Stimulated activated naive B cell treated with anti-CD40 and anti-IgM and Interleukin-4, amounts not matched to agents 10 μg/mL and 1 μg/mL and 100 μg/mL, for 72 hours (primary cell): ENCODE measurements around the gene EPB41L1.
A peak's percentile ranks its signal among the peaks of the same experiment; 100 is the strongest.

Source experiments
- ATAC-seq, 2 donors: fragments of 150-1000 bp; cut with Tn5 transposase; replicated peaks; 2 replicates each; pipeline ENCODE4 v1.10.0; 2021; ENCODE audit warnings: moderate library complexity in 1 of 2
- DNase-seq: peaks from one replicate; pipeline ENCODE4 v3.0.0; 2021
- H3K27ac Mint-ChIP-seq: one replicate; pipeline ENCODE4 v1.8.0; 2022; ENCODE audit warnings: mild to moderate bottlenecking, mixed read lengths
- H3K27me3 Mint-ChIP-seq, 2 donors: one replicate each; pipeline ENCODE4 v1.8.0; 2022; ENCODE audit warnings: mixed read lengths in 2 of 2
- H3K36me3 Mint-ChIP-seq, 2 donors: one replicate each; pipeline ENCODE4 v1.8.0; 2022; ENCODE audit warnings: mixed read lengths in 2 of 2, mild to moderate bottlenecking in 1 of 2
- H3K4me1 Mint-ChIP-seq, 2 donors: one replicate each; pipeline ENCODE4 v1.8.0; 2022; ENCODE audit warnings: mixed read lengths in 2 of 2, mild to moderate bottlenecking in 1 of 2
- H3K4me3 Mint-ChIP-seq, 2 donors: one replicate each; pipeline ENCODE4 v1.8.0; 2022; ENCODE audit warnings: mild to moderate bottlenecking in 2 of 2, mixed read lengths in 2 of 2, moderate library complexity in 1 of 2
- H3K9me3 Mint-ChIP-seq, 2 donors: one replicate each; pipeline ENCODE4 v1.8.0; 2022; ENCODE audit warnings: mixed read lengths in 2 of 2, mild to moderate bottlenecking in 1 of 2

Gene EPB41L1

DNA sequence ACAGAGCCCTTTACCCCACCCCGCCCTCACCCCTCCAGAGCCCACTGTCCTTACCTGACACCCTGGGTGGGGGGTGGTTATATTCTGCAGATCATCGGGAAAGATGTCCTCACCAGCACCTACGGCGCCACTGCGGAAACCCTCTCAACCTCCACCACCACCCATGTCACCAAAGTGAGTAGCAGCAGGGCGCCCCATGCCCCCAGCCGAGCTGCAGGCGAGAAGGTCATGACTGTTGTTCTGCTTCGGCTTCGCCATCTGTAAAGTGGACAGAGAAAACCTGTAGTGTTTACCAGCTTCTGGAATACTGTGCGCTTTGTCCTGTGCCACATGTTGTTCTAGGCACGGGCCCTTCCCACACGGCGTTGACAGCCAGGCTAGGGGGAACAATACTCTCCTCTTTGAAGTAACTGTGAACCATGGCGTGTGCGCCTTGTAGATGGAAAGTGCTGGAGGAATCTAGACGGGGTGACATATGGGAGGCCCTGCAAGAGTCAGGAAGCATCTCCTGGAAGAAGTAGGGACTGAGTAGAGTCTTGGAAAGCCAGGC is 65.2 kb downstream of the EPB41L1 start:
- Mint-ChIP-seq H3K4me3 (no peak overlapping the region), H3K4me1 (no peaks in the 10 kb centered on the region), H3K9me3 (no peaks in the 10 kb centered on the region), H3K27me3 (peaks cover 0 to 9% of the 10 kb centered on the region in 2 donors), H3K27ac (no peak overlapping the region), H3K36me3 (no peaks in the 10 kb centered on the region)
- DNase-seq (no peak), ATAC-seq (no peak)

DNA sequence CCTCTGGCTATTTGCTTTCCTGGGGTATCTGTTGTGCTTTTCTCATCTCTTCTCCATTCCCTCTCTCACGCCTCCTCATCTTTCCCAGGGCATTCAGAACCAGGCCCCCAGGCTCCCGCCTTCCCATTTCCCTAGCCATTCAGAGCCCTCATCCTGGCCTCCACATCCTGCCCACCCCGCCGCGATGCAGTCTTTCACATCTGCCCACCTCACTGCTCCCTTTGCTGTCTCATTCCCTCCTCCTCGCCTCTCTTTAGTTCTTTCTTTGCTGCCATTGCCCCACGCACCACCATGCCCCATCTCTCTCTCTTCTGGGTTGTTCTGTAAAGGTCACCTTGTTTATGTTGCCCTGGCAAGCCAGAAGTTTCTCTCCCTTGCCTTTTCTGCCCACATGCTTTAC is 71.1 kb downstream of the EPB41L1 start:
- ATAC-seq (no peak), DNase-seq (no peak)
- peaks cover 12% of the 10 kb centered on the region in 2 donors for H3K27me3 Mint-ChIP-seq

DNA sequence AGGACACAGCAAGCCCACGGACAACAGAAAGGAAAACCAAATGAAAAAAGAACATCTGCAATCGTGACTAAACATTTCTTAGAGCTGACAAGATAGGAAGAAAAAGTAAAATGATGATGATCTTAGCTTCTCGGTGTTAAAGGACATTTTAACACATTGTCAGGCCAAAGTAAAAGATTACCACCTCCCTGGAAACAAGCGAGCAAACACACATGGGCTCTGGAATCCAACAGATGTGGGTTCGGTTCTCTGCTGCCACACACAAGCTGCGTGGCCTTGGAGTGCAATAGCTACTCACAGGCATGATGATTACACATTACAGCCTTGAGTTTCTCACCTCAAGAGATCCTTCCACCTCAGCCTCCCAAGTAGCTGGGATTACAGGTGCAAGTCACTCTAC is 74.2 kb downstream of the EPB41L1 start:
- DNase-seq = no peak
- no peaks in the 10 kb centered on the region for H3K9me3 Mint-ChIP-seq
- H3K27ac Mint-ChIP-seq = no peak overlapping the region
- H3K27me3 Mint-ChIP-seq = peaks cover 25 to 26% of the 10 kb centered on the region in 2 donors
- H3K4me1 Mint-ChIP-seq = peaks cover 0 to 4% of the 10 kb centered on the region in 2 donors
- no peaks in the 10 kb centered on the region for H3K36me3 Mint-ChIP-seq
- no peak for ATAC-seq
- no peak overlapping the region for H3K4me3 Mint-ChIP-seq

More for the DNA sequence above, 71.1 kb downstream of the EPB41L1 start:
- Mint-ChIP-seq H3K4me1 (peaks cover 0 to 4% of the 10 kb centered on the region in 2 donors), H3K36me3 (no peaks in the 10 kb centered on the region), H3K9me3 (no peaks in the 10 kb centered on the region), H3K4me3 (no peak overlapping the region), H3K27ac (no peak overlapping the region)

DNA sequence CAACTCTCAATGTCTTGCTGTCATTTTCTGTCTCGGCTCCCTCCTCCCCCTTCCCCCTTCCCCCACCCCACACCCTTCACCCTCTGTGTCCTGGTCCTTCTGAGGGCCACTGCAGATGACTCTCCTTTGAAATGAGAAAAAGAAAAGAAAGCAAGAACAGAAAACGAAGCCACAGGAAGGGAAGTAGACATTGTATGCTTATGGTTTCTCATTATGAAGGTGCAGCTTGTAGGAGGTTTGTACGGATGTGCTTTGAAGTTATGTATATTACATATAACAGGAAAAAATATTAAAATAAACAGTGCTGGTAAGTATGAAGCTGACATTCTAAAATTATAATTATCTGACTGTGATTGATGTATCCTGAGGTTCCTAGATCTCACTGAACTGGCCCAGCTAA is 75.5 kb downstream of the EPB41L1 start:
- Mint-ChIP-seq H3K4me3 (no peak overlapping the region), H3K4me1 (peaks cover 0 to 4% of the 10 kb centered on the region in 2 donors), H3K27ac (no peak overlapping the region), H3K36me3 (no peaks in the 10 kb centered on the region), H3K27me3 (peaks cover 25 to 26% of the 10 kb centered on the region in 2 donors), H3K9me3 (no peaks in the 10 kb centered on the region)
- ATAC-seq = no peak
- DNase-seq = no peak

DNA sequence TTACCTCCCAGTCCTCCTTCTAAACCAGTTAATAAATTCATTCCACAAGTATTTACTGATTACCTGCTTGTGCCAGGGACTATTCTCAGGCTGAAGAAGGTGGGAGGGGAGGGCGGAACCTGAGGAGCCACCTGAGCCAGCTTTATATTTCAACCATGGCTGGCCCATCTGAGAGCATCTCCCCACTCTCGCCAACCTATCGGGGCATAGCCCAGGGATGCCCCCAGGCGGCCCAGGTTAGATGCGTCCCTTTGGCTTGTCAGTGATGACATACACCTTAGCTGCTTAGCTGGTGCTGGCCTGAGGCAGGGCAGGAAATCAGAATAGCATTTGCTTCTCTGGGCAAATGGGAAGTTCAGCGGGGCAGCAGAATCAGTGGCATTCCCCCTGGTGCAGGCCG is 76.8 kb downstream of the EPB41L1 start:
- DNase-seq (no peak), ATAC-seq (no peak)
- Mint-ChIP-seq H3K27ac (no peak overlapping the region), H3K4me1 (peaks cover 3 to 9% of the 10 kb centered on the region in 2 donors), H3K9me3 (no peaks in the 10 kb centered on the region), H3K27me3 (peaks cover 18 to 20% of the 10 kb centered on the region in 2 donors), H3K36me3 (no peaks in the 10 kb centered on the region), H3K4me3 (no peak overlapping the region)

DNA sequence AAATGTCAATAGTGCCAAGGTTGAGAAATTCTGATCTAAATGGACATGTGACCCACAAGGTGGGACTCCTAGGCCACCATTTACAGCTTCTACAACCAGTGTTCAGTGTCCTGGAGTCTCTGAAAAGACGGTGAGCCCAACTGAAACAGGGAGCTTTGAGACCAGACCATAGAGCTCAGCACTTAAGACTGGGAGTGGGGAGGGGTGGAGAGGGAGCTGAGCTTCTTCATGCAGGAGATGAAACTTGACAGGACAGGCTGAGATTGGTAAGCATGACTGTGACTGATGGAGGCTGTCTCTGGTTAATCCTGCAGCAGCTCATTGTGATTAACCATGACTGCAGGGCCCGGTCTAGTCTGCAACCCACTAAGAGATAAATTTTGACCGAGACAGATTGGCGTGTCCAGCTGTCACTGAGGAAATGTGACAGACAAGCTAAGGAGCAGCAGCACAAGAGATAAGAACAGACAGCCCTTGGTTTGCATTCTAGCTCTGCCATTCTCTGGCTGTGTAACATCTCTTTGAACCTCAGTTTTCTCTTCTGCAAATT is 80.3 kb downstream of the EPB41L1 start:
- Mint-ChIP-seq H3K27ac (no peak overlapping the region), H3K36me3 (peaks cover 6 to 8% of the 10 kb centered on the region in 2 donors), H3K9me3 (no peaks in the 10 kb centered on the region), H3K27me3 (peaks cover 14 to 18% of the 10 kb centered on the region in 2 donors), H3K4me1 (peaks cover 14 to 25% of the 10 kb centered on the region in 2 donors), H3K4me3 (no peak overlapping the region)
- ATAC-seq (no peak), DNase-seq (no peak)

DNA sequence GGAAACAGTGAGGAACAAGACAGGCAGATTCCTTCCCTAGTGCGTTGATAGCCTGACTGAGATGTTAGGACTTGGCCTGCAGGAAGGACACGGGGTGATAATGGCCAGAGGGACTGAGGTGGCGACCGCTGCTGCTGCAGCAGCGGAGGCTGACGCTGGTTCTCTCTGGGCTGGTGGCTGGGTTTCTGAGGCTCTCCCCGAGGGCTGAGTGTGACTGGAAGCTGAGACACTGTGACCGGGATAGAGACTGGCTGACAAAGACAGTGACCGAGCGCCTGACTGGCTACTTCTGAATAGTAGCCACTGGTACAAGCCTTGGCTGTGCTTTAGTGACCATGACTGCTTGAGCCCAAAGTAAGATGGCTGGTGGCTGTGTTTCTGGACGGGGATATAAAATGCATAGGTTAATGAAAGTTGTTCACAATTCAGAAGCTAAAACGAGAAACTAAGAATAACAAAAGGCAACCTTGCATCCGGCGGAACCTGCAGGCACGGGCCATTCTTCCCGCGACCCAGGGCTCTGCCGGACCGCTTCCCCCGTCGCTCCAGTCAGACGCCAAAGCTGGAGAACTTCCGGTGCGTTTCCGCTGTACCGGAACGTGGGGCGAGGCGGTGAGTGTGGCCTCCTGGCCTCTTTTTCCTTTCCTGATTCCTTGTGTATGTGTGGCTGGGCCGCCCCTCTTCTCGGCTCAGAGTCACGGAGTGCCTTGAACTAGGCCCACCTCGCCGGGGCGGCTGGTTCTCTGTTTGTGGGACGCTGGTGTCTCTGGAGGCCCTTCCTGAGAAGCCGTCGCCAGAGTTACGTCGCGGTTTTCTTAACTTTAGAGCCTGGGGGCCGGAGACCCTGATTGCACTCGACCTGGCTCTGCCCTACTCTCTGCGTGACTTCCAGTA is 81.6 kb downstream of the EPB41L1 start, which contains the start of gene AAR2:
Gene AAR2 (plus strand): TSS at position 587 of the 894 bp plus-strand sequence. CDS start 3,391 bp downstream, outside the sequence.
- H3K27me3 Mint-ChIP-seq = peaks cover 11% of the 10 kb centered on the region in 2 donors
- DNase-seq (peak; percentile 75), ATAC-seq (peak; percentile 97)
- peaks cover 16 to 25% of the 10 kb centered on the region in 2 donors for H3K4me1 Mint-ChIP-seq
- H3K27ac Mint-ChIP-seq = peak within 1 kb of the TSS; percentile 99
- H3K9me3 Mint-ChIP-seq = no peaks in the 10 kb centered on the region
- H3K36me3 Mint-ChIP-seq = peaks cover 7 to 8% of the 10 kb centered on the region in 2 donors
- H3K4me3 Mint-ChIP-seq = peak within 1 kb of the TSS; percentile 94 to 99

DNA sequence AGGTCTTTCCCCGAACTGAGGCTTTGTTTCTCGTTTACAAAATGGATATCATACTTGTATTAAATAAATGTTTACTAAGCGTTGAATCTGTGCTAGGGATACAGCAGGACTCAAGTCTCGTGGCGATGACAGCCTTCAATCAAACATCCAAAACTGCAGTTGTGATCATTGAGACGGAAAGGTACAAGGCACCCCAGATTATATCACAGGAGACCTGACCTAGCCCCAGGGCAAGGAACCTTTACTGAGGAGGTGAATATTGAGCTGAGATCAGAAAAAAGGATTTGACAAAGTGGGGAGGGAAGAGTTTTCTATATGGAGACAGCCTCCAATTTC is 82.2 kb downstream of the EPB41L1 start:
- Mint-ChIP-seq H3K27me3 (peaks cover 11% of the 10 kb centered on the region in 2 donors), H3K36me3 (peaks cover 10 to 12% of the 10 kb centered on the region in 2 donors), H3K27ac (peak overlapping the region; percentile 99), H3K4me3 (peak overlapping the region; percentile 94 to 99), H3K4me1 (peaks cover 16 to 25% of the 10 kb centered on the region in 2 donors), H3K9me3 (no peaks in the 10 kb centered on the region)
- peak; percentile 30 to 40 for ATAC-seq
- no peak for DNase-seq

DNA sequence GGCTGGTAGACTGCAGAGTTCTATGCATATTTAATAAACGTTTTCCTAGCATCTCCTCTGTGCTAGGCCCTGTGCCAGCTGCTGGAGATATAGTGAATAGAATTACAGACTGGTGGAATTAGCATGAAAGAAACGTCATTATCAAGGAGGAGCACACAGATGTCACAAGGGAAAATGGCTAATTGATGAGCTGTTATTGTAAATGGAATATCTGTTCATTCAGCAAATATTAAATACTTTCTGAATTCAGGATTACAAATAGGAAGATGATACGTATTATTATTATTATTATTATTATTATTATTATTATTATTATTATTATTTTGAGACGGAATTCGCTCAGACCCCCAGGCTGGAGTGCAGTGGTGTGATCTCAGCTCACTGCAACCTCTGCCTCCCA is 82.9 kb downstream of the EPB41L1 start:
- H3K4me3 Mint-ChIP-seq = peak overlapping the region; percentile 94 to 99
- ATAC-seq (no peak), DNase-seq (no peak)
- H3K36me3 Mint-ChIP-seq = peaks cover 10 to 12% of the 10 kb centered on the region in 2 donors
- no peaks in the 10 kb centered on the region for H3K9me3 Mint-ChIP-seq
- H3K4me1 Mint-ChIP-seq = peaks cover 16 to 25% of the 10 kb centered on the region in 2 donors
- H3K27ac Mint-ChIP-seq = peak overlapping the region; percentile 99
- peaks cover 6 to 9% of the 10 kb centered on the region in 2 donors for H3K27me3 Mint-ChIP-seq

DNA sequence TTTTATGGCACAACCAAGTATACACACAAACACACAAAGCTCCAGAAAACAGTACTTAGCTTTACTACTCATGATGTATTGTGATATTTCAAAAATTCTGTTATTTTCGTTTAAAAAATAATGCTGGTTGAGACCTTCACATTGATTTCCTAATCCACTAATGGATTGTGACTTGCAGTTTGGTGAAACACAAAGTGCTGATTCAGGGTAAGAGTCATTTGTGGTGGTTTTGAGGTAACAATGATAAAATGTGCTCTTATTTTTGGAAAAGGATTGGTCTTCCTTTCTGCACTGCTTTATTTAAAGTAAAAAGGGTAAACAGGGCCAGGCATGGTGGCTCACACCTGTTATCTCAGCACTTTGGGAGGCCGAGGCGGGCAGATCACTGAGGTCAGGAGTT is 83.6 kb downstream of the EPB41L1 start:
- Mint-ChIP-seq H3K36me3 (peaks cover 10 to 12% of the 10 kb centered on the region in 2 donors), H3K4me3 (peak overlapping the region in 1 of 2 donors; percentile 19), H3K9me3 (no peaks in the 10 kb centered on the region), H3K4me1 (peaks cover 16 to 25% of the 10 kb centered on the region in 2 donors), H3K27ac (no peak overlapping the region), H3K27me3 (peaks cover 0 to 2% of the 10 kb centered on the region in 2 donors)
- DNase-seq (no peak), ATAC-seq (no peak)

DNA sequence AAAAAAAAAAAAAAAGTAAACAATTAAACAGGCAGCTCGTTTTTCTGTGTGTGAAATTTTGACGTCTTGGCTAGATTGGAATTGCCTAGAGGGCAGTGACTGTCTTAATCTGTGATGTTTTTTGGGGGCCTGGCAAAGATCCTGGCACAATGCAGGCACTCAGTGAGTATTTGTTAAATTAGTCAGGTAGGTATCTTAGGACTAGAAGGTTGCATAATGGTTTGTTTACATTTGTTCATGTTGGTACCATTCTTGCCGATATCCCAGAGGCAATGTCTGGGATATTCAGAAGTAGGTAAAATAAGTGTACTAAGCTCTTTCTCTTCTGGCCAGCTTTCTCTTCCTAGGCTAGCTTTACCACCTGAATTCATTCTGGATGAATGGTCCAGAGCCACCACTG is 84.2 kb downstream of the EPB41L1 start:
- Mint-ChIP-seq H3K4me3 (no peak overlapping the region), H3K27me3 (no peaks in the 10 kb centered on the region), H3K36me3 (peaks cover 10 to 12% of the 10 kb centered on the region in 2 donors), H3K9me3 (no peaks in the 10 kb centered on the region), H3K4me1 (peaks cover 16 to 25% of the 10 kb centered on the region in 2 donors), H3K27ac (no peak overlapping the region)
- no peak for DNase-seq
- ATAC-seq = no peak

DNA sequence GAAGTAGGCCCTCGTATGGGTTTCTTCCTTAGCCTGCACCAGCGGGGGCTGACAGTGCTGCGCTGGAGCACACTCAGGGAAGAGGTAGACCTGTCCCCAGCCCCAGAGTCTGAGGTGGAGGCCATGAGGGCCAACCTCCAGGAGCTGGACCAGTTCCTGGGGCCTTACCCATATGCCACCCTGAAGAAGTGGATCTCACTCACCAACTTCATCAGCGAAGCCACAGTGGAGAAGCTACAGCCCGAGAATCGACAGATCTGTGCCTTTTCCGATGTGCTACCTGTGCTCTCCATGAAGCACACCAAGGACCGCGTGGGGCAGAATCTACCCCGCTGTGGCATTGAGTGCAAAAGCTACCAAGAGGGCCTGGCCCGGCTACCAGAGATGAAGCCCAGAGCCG is 85.5 kb downstream of the EPB41L1 start:
- DNase-seq = no peak
- Mint-ChIP-seq H3K27me3 (no peaks in the 10 kb centered on the region), H3K9me3 (no peaks in the 10 kb centered on the region), H3K36me3 (peaks cover 15 to 20% of the 10 kb centered on the region in 2 donors), H3K4me3 (no peak overlapping the region), H3K4me1 (peaks cover 18 to 25% of the 10 kb centered on the region in 2 donors), H3K27ac (no peak overlapping the region)
- ATAC-seq = no peak

DNA sequence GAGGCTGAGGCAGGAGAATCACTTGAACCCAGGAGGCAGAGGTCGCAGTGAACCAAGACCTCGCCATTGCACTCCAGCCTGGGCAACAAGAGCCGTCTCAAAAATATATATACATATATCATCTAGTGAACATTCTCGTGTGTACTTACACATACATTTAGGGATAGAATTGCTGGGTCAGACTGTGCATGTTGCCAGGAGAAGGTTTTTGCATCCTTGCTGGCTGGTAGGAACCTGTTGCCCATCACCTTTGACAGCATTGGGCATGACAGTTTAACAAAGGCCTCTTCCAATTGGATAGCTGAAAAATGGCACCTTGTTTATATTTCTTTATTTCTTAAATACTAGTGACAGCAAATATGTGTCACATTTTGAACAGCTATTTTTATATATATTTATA is 87.1 kb downstream of the EPB41L1 start:
- DNase-seq = no peak
- peaks cover 21 to 29% of the 10 kb centered on the region in 2 donors for H3K36me3 Mint-ChIP-seq
- no peaks in the 10 kb centered on the region for H3K9me3 Mint-ChIP-seq
- peaks cover 15 to 19% of the 10 kb centered on the region in 2 donors for H3K4me1 Mint-ChIP-seq
- no peaks in the 10 kb centered on the region for H3K27me3 Mint-ChIP-seq
- H3K4me3 Mint-ChIP-seq = no peak overlapping the region
- H3K27ac Mint-ChIP-seq = no peak overlapping the region
- ATAC-seq = no peak

DNA sequence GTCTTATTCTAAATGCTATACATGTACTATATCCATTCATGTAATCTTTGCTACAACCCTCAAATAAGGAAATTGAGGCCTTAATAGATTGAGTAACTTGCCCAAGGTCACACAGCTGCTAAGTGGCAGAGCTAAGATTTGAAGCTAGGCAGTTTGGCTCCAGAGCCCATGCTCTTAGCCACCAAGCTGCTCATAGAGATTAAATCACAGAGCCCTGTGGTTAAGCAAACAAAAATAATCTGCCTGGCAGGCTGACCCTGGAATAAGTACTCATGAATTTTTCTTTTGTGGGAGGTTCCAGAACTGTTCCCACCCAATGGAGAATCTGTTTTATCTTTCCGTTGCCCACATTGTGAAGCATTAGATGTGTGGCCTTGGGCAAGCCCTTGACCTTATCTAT is 89.2 kb downstream of the EPB41L1 start:
- peaks cover 10 to 15% of the 10 kb centered on the region in 2 donors for H3K4me1 Mint-ChIP-seq
- ATAC-seq = no peak
- H3K9me3 Mint-ChIP-seq = no peaks in the 10 kb centered on the region
- DNase-seq = no peak
- no peaks in the 10 kb centered on the region for H3K27me3 Mint-ChIP-seq
- peaks cover 32 to 39% of the 10 kb centered on the region in 2 donors for H3K36me3 Mint-ChIP-seq
- H3K4me3 Mint-ChIP-seq = no peak overlapping the region
- H3K27ac Mint-ChIP-seq = no peak overlapping the region
